Neural cell (in vitro differentiated cells): ENCODE measurements around the gene FOXRED1. TPM values are rescaled to one million over a fixed set of nuclear protein-coding genes. Genes with fewer than 3 reads are reported as not detected.

Source experiments
- H2AFZ ChIP-seq: fragments of 200-600, 300-800 bp; sonication (generic), shearing (Covaris generic); 2 replicates; pipeline ENCODE4 v1.6.0; 2014; ENCODE audit warnings: low read depth, mild to moderate bottlenecking, antibody characterized with exemption, low read length, moderate library complexity
- H3F3A ChIP-seq: fragments of 200-600 bp; shearing (Covaris generic); 2 replicates; pipeline ENCODE4 v1.6.1; 2016; ENCODE audit warnings: mild to moderate bottlenecking, moderate library complexity, mixed read lengths, antibody characterized with exemption, low read length; ENCODE audit not compliant: insufficient read depth, poor library complexity, severe bottlenecking
- H3K27ac ChIP-seq: fragments of 200-600, 300-800 bp; sonication (generic), shearing (Covaris generic); 2 replicates; pipeline ENCODE4 v1.5.1; 2014; ENCODE audit warnings: mild to moderate bottlenecking, low read length, moderate library complexity
- H3K27me3 ChIP-seq: fragments of 300-800, 200-600 bp; sonication (generic), shearing (Covaris generic); 2 replicates; pipeline ENCODE4 v1.6.0; 2014; ENCODE audit warnings: mild to moderate bottlenecking, low read depth, low read length, moderate library complexity; ENCODE audit not compliant: insufficient read depth
- H3K36me3 ChIP-seq: fragments of 300-800, 200-600 bp; sonication (generic), shearing (Covaris generic); 2 replicates; pipeline ENCODE4 v1.5.1; 2014; ENCODE audit warnings: mild to moderate bottlenecking, antibody characterized with exemption, low read length, moderate library complexity; ENCODE audit not compliant: insufficient read depth
- H3K4me2 ChIP-seq: fragments of 300-800, 200-600 bp; sonication (generic), shearing (Covaris generic); 2 replicates; pipeline ENCODE4 v1.6.0; 2014; ENCODE audit warnings: mild to moderate bottlenecking, low read length
- H3K4me3 ChIP-seq: fragments of 300-800, 200-600 bp; sonication (generic), shearing (Covaris generic); 2 replicates; pipeline ENCODE4 v1.5.1; 2014; ENCODE audit warnings: mild to moderate bottlenecking, low read length, moderate library complexity
- H3K79me2 ChIP-seq: fragments of 200-600 bp; shearing (Covaris generic); replicated peaks from 2 replicates; pipeline ENCODE4 v1.6.0; 2014; ENCODE audit warnings: mild to moderate bottlenecking, low read length, moderate library complexity; ENCODE audit not compliant: insufficient read depth
- H3K9ac ChIP-seq: fragments of 300-800, 200-600 bp; sonication (generic), shearing (Covaris generic); 2 replicates; pipeline ENCODE4 v1.6.1; 2016; ENCODE audit warnings: mild to moderate bottlenecking, low read length, mixed read lengths
- H3K9me2 ChIP-seq: fragments of 200-600 bp; shearing (Covaris generic); 2 replicates; pipeline ENCODE4 v1.6.1; 2016; ENCODE audit warnings: mild to moderate bottlenecking, low read length, mixed read lengths; ENCODE audit not compliant: insufficient read depth
- H3K9me3 ChIP-seq: fragments of 200-600, 300-800 bp; sonication (generic), shearing (Covaris generic); 2 replicates; pipeline ENCODE4 v1.6.1; 2016; ENCODE audit warnings: mild to moderate bottlenecking, mixed run types, low read length, moderate library complexity, mixed read lengths
- H4K20me1 ChIP-seq: fragments of 200-600 bp; shearing (Covaris generic); 2 replicates; pipeline ENCODE4 v1.6.1; 2016; ENCODE audit warnings: mild to moderate bottlenecking, mixed run types; ENCODE audit not compliant: insufficient read depth
- EP300 ChIP-seq: fragments of 450-650 bp; conservative IDR thresholded peaks from 2 replicates; pipeline ENCODE4 v1.6.1; 2014; ENCODE audit warnings: antibody characterized with exemption, mild to moderate bottlenecking, moderate library complexity; ENCODE audit not compliant: poor library complexity, severe bottlenecking
- EZH2 ChIP-seq: fragments of 200-600, 300-800 bp; shearing (Covaris generic), sonication (generic); IDR thresholded peaks from 2 replicates; pipeline ENCODE4 v1.6.1; 2014; ENCODE audit warnings: antibody characterized with exemption, low read length, borderline replicate concordance, mild to moderate bottlenecking; ENCODE audit not compliant: insufficient read depth, poor library complexity, severe bottlenecking
- MXI1 ChIP-seq: fragments of 450-650 bp; conservative IDR thresholded peaks from 2 replicates; pipeline ENCODE4 v1.6.1; 2014; ENCODE audit warnings: antibody characterized with exemption, mild to moderate bottlenecking; ENCODE audit not compliant: poor library complexity, severe bottlenecking
- POLR2AphosphoS5 ChIP-seq: IDR thresholded peaks from 2 replicates; pipeline ENCODE4 v1.6.1; 2012
- RAD21 ChIP-seq: fragments of 450-650 bp; conservative IDR thresholded peaks from 2 replicates; pipeline ENCODE4 v1.6.1; 2014; ENCODE audit warnings: antibody characterized with exemption, mild to moderate bottlenecking, moderate library complexity
- SMC3 ChIP-seq: fragments of 450-650 bp; conservative IDR thresholded peaks from 2 replicates; pipeline ENCODE4 v1.6.1; 2014; ENCODE audit warnings: antibody characterized with exemption, mild to moderate bottlenecking, moderate library complexity; ENCODE audit not compliant: poor library complexity
- TAF1 ChIP-seq: IDR thresholded peaks from 2 replicates; pipeline ENCODE4 v1.6.1; 2012; ENCODE audit warnings: low read depth
- polyA plus RNA-seq: library from polyadenylated mRNA; depleted of rRNA; stranded (reverse); fragments of >200 nt; gene quantifications from 2 replicates; pipeline ENCODE4 v1.2.3, GENCODE V29; 2014
- TF ChIP-seq, protein P1 (sequence below): IDR thresholded peaks from 2 replicates; pipeline ENCODE4 v1.6.1; 2012; ENCODE audit warnings: borderline replicate concordance
- TF ChIP-seq, protein P2 (sequence below): fragments of 450-650 bp; IDR thresholded peaks from 2 replicates; pipeline ENCODE4 v1.5.1; 2014; ENCODE audit warnings: antibody characterized with exemption, mild to moderate bottlenecking, moderate library complexity; ENCODE audit not compliant: poor library complexity, severe bottlenecking

The FOXRED1 gene
- polyA plus RNA-seq, 1 donor from 2014 or later: 77.3 TPM

DNA sequence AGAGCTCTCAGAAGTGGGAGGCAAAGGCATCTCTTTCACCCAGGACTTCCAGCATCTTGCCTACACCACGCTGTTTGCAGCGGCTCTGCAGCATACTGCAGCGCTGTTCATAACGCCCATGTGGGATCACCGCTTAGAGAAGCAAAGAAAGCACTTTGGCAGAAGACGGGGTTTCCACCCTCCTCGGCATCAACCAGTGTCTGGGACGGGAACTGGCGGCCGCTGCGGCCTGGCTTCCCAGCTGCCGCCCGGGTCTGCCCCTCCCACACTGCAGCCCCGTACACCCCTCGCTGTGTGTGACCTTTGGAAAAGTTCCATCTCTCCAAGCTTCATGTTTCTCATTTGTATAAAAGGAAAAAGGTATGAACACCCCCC, 13.4 kb downstream of the FOXRED1 start:
- Histone ChIP-seq H3K9me2 (no peaks in the 10 kb centered on the region), H3K27ac (no peak overlapping the region), H2AFZ (peak overlapping the region; percentile 45), H3K4me2 (peak overlapping the region; percentile 1), H3K79me2 (no peaks in the 10 kb centered on the region), H3K4me3 (peak overlapping the region; percentile 71), H3K36me3 (no peaks in the 10 kb centered on the region), H4K20me1 (no peaks in the 10 kb centered on the region), H3F3A (no peaks in the 10 kb centered on the region), H3K27me3 (no peaks in the 10 kb centered on the region), H3K9me3 (no peaks in the 10 kb centered on the region), H3K9ac (peak overlapping the region; percentile 71)
- TF ChIP-seq, protein P1, sequence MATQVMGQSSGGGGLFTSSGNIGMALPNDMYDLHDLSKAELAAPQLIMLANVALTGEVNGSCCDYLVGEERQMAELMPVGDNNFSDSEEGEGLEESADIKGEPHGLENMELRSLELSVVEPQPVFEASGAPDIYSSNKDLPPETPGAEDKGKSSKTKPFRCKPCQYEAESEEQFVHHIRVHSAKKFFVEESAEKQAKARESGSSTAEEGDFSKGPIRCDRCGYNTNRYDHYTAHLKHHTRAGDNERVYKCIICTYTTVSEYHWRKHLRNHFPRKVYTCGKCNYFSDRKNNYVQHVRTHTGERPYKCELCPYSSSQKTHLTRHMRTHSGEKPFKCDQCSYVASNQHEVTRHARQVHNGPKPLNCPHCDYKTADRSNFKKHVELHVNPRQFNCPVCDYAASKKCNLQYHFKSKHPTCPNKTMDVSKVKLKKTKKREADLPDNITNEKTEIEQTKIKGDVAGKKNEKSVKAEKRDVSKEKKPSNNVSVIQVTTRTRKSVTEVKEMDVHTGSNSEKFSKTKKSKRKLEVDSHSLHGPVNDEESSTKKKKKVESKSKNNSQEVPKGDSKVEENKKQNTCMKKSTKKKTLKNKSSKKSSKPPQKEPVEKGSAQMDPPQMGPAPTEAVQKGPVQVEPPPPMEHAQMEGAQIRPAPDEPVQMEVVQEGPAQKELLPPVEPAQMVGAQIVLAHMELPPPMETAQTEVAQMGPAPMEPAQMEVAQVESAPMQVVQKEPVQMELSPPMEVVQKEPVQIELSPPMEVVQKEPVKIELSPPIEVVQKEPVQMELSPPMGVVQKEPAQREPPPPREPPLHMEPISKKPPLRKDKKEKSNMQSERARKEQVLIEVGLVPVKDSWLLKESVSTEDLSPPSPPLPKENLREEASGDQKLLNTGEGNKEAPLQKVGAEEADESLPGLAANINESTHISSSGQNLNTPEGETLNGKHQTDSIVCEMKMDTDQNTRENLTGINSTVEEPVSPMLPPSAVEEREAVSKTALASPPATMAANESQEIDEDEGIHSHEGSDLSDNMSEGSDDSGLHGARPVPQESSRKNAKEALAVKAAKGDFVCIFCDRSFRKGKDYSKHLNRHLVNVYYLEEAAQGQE: no peak
- TF ChIP-seq EP300 (no peak), POLR2AphosphoS5 (no peak), EZH2 (no peak), RAD21 (no peak), MXI1 (no peak), SMC3 (no peak), TAF1 (no peak)
- TF ChIP-seq, protein P2, sequence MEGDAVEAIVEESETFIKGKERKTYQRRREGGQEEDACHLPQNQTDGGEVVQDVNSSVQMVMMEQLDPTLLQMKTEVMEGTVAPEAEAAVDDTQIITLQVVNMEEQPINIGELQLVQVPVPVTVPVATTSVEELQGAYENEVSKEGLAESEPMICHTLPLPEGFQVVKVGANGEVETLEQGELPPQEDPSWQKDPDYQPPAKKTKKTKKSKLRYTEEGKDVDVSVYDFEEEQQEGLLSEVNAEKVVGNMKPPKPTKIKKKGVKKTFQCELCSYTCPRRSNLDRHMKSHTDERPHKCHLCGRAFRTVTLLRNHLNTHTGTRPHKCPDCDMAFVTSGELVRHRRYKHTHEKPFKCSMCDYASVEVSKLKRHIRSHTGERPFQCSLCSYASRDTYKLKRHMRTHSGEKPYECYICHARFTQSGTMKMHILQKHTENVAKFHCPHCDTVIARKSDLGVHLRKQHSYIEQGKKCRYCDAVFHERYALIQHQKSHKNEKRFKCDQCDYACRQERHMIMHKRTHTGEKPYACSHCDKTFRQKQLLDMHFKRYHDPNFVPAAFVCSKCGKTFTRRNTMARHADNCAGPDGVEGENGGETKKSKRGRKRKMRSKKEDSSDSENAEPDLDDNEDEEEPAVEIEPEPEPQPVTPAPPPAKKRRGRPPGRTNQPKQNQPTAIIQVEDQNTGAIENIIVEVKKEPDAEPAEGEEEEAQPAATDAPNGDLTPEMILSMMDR: no peak

DNA sequence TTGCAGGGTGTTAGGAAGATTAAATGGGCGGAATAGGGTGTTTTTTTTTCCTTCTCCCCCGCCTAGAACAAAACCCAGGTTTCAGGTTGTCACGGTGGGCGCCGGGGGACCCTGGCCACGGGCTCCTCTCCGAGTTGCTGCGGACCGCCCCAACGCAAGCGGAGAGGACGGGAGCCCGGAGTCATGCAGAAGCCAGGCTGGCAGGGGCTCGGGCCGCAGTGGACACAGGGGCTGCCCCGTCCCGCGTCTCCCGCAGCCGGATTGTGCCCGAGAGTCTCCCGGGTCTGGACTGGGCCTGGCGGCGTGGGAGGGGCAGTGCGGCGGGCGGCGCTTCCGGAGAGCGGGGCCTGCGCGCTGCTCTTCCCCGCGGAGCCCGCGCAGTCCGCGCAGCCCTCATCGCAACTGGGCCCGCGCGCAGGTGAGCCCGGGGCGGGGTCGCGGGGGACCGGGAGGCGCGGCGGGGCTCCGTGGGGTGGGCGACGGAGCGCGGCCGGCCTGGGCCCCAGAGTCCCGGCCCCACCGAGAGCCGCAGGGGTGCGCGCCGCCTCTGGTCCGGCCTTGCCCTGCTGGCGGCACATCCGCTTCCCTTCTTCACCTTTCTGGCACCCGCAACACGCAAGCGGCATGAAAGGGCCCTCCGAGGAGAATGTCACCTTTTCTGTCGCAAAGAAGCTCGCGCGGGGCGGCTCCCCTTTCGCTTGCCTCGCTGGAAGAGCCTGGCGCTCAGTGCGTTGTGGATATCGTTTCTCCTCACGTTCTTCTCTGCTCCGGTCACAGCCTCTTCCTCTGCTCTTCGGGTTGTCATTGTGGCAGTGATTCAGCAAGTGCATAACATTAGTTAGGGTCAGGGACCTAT, 14.0 kb downstream of the FOXRED1 start, which contains the start of gene TIRAP:
TSS of gene TIRAP (plus strand) at position 358 of the 856 bp plus-strand sequence. CDS start 7,802 bp downstream, outside the sequence.
- TF ChIP-seq MXI1 (peak; percentile 28), POLR2AphosphoS5 (peak; percentile 53), SMC3 (no peak)
- Histone ChIP-seq H3K27ac (peak within 1 kb of the TSS; percentile 75), H3F3A (no peaks in the 10 kb centered on the region)

More for the DNA sequence above, 14.0 kb downstream of the FOXRED1 start, which contains the start of gene TIRAP:
- H3K9me3 ChIP-seq: no peaks in the 10 kb centered on the region
- no peaks in the 10 kb centered on the region for H3K9me2 ChIP-seq
- H3K4me2 ChIP-seq: peak within 1 kb of the TSS; percentile 78
- H3K4me3 ChIP-seq: peak within 1 kb of the TSS; percentile 71
- H4K20me1 ChIP-seq: no peaks in the 10 kb centered on the region
- peak within 1 kb of the TSS; percentile 71 for H3K9ac ChIP-seq
- no peaks in the 10 kb centered on the region for H3K27me3 ChIP-seq
- peak within 1 kb of the TSS; percentile 73 for H2AFZ ChIP-seq
- no peaks in the 10 kb centered on the region for H3K36me3 ChIP-seq
- H3K79me2 ChIP-seq: no peaks in the 10 kb centered on the region
